ENCODE results near the gene HTT.

HTT gene

GRCh38 chr4:3287271-3287971, 212.9 kb downstream of the HTT start:
- TF ChIP-seq CTCF (IDR thresholded peaks at IDR 0.05): no peak
- Histone ChIP-seq H3K36me3 (ENCODE audit: control insufficient read depth, insufficient read depth, low read length) (no peaks in the 10 kb centered on the region), H3K27ac (no peak overlapping the region), H3K4me3 (ENCODE audit: low read depth, low read length) (no peak overlapping the region), H3K27me3 (ENCODE audit: control insufficient read depth, insufficient read depth, low read length) (no peaks in the 10 kb centered on the region), H3K4me1 (no peaks in the 10 kb centered on the region), H3K79me2 (no peaks in the 10 kb centered on the region), H2AFZ (no peak overlapping the region), H3K9ac (no peak overlapping the region), H3K9me3 (ENCODE audit: control insufficient read depth, low read length) (no peaks in the 10 kb centered on the region), H3K4me2 (ENCODE audit: low read length) (no peak overlapping the region)

GRCh38 chr4:3287972-3288570, 213.6 kb downstream of the HTT start:
- H3K4me3 ChIP-seq (ENCODE audit: low read depth, low read length): no peak overlapping the region
- H3K27me3 ChIP-seq (ENCODE audit: control insufficient read depth, insufficient read depth, low read length): no peaks in the 10 kb centered on the region
- H3K9me3 ChIP-seq (ENCODE audit: control insufficient read depth, low read length): no peaks in the 10 kb centered on the region
- no peaks in the 10 kb centered on the region for H3K79me2 ChIP-seq
- no peak overlapping the region for H2AFZ ChIP-seq
- H3K4me2 ChIP-seq (ENCODE audit: low read length): no peak overlapping the region
- no peaks in the 10 kb centered on the region for H3K4me1 ChIP-seq
- H3K36me3 ChIP-seq (ENCODE audit: control insufficient read depth, insufficient read depth, low read length): no peaks in the 10 kb centered on the region
- H3K9ac ChIP-seq: no peak overlapping the region
- no peak overlapping the region for H3K27ac ChIP-seq
- no peak for TF ChIP-seq CTCF (IDR thresholded peaks at IDR 0.05)

- Histone ChIP-seq H3K4me3 (ENCODE audit: low read depth, low read length) (no peak overlapping the region), H3K36me3 (ENCODE audit: control insufficient read depth, insufficient read depth, low read length) (no peaks in the 10 kb centered on the region), H3K9ac (no peak overlapping the region), H3K27ac (no peak overlapping the region), H2AFZ (no peak overlapping the region), H3K4me1 (no peaks in the 10 kb centered on the region), H3K4me2 (ENCODE audit: low read length) (no peak overlapping the region), H3K27me3 (ENCODE audit: control insufficient read depth, insufficient read depth, low read length) (no peaks in the 10 kb centered on the region), H3K9me3 (ENCODE audit: control insufficient read depth, low read length) (no peaks in the 10 kb centered on the region), H3K79me2 (no peaks in the 10 kb centered on the region)
- no peak for TF ChIP-seq CTCF (IDR thresholded peaks at IDR 0.05)
Observed at GRCh38 chr4:3288571-3289094, 214.2 kb downstream of the HTT start.

- no peaks in the 10 kb centered on the region for H3K9me3 ChIP-seq (ENCODE audit: control insufficient read depth, low read length)
- H3K4me1 ChIP-seq: no peaks in the 10 kb centered on the region
Observed at GRCh38 chr4:3290476-3290875, 216.0 kb downstream of the HTT start.

More at GRCh38 chr4:3290476-3290875, 216.0 kb downstream of the HTT start:
- TF ChIP-seq CTCF (IDR thresholded peaks at IDR 0.05): no peak
- Histone ChIP-seq H3K9ac (no peak overlapping the region), H3K27ac (no peak overlapping the region), H3K4me2 (ENCODE audit: low read length) (no peak overlapping the region), H2AFZ (no peak overlapping the region), H3K4me3 (ENCODE audit: low read depth, low read length) (no peak overlapping the region), H3K79me2 (no peaks in the 10 kb centered on the region), H3K27me3 (ENCODE audit: control insufficient read depth, insufficient read depth, low read length) (no peaks in the 10 kb centered on the region), H3K36me3 (ENCODE audit: control insufficient read depth, insufficient read depth, low read length) (no peaks in the 10 kb centered on the region)
